D721Med (cell line): ENCODE data around the gene RASGRF1.

Source experiments
- DNase-seq: peaks from one replicate; pipeline ENCODE4 v3.0.0; 2011; ENCODE audit warnings: low spot score; ENCODE audit not compliant: insufficient read length
- FAIRE-seq: peaks from 2 replicates; lab custom pipeline; 2011; peaks lifted over from hg19 to GRCh38; lab: Jason Lieb, UNC
- TF ChIP-seq, protein P1 (sequence below): IDR thresholded peaks from 2 replicates; pipeline ENCODE4 v1.5.1; 2012; ENCODE audit warnings: mild to moderate bottlenecking, control low read depth; ENCODE audit not compliant: insufficient read depth; ENCODE audit errors: missing control alignments

RASGRF1 gene

DNA sequence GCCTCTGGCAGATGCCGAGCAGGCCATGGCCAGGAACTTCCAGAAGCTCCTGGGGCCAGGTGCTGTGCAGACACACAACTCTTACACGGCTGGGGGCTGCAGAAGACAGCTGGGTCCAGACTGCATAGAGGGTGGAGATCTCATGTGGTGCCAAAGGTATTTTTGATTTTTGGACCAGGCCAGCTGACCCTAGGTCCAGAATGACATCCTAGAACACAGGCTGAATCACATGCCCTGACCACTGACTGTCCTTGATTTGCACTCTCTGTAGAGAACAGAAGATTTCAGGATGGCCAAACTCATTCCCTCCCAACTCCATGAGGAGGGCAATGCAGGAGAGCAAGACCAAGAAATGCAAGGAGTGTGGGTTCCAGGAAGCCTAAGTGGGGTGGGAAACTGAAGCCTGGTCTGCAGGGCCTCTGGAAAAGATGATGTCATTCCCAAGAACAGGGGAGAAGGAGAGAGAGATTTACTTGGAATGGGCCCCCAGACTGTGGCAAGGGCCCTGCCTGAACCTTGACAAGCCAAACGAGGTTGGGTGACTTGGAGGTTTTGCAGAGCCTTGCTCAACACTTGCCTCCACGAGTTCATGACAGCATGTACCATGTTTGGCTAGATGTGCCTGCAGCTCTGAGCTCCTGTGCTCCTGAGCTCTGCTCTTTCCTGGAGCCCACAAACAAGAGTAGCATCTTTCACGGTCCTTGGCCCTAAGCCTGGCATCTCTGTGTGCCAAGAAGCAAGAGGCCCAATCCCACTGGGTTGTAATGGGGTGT lies 107.2 kb downstream of the RASGRF1 start:
- no peak for DNase-seq
- FAIRE-seq: no peak
- TF ChIP-seq, protein P1, sequence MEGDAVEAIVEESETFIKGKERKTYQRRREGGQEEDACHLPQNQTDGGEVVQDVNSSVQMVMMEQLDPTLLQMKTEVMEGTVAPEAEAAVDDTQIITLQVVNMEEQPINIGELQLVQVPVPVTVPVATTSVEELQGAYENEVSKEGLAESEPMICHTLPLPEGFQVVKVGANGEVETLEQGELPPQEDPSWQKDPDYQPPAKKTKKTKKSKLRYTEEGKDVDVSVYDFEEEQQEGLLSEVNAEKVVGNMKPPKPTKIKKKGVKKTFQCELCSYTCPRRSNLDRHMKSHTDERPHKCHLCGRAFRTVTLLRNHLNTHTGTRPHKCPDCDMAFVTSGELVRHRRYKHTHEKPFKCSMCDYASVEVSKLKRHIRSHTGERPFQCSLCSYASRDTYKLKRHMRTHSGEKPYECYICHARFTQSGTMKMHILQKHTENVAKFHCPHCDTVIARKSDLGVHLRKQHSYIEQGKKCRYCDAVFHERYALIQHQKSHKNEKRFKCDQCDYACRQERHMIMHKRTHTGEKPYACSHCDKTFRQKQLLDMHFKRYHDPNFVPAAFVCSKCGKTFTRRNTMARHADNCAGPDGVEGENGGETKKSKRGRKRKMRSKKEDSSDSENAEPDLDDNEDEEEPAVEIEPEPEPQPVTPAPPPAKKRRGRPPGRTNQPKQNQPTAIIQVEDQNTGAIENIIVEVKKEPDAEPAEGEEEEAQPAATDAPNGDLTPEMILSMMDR: no peak

DNA sequence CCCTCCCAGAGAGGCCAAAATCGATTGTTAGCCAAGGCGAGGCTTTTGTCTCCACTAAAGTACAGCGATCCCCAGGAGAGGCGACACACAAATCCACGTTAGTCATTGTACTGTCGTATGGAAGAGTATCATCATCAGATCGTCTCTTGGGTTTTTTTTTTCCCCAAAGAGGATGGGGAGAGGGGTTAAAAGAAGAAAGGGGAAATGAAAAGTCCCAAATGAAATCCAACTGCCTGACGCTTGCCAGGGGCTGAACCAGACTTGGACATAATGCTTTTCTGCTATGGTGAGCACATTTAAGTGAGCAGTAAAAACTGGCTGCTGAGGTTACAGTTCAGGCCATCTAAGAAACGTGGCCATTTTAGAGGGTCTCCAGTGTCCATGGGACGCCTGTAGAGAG lies 107.8 kb downstream of the RASGRF1 start:
- TF ChIP-seq, protein P1: no peak
- no peak for FAIRE-seq
- DNase-seq: no peak

DNA sequence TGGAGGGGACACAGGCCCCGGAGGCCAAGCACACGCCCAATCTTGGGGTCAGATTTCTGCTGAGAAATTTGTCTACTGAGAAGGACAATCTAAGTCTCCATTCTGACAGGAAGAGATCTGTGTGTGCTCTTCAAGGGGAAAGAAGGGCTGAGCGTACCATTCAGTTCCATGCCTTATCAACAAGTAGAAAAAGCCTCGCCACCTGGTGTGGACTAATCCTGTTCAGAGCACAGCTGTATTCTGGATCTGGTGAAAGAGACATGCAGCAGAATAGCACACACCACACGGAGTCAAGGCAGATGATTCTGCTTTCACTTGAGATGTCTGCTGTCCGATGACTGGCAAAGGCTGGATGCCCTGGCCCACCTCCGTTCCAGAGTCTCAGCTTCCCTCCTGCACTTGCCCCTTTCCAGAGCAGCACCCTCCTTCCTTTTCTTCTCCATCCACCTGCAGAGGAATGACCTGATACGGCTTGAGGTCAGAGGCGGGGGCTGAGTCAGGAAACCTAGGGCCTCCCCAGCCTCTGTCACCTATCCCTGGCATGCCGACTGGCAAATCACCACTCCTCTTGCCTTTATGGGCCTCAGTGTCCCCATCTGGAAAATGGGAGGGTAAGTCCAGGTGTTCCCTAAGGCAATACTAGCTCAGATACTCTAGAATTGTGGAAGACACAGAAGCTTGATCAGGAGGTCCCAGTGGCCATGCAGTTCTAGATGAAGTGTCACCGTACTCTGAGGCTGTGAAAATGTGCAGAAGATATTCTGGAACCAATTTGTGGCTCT lies 108.9 kb downstream of the RASGRF1 start:
- DNase-seq (no peak), FAIRE-seq (no peak)
- TF ChIP-seq, protein P1: no peak

DNA sequence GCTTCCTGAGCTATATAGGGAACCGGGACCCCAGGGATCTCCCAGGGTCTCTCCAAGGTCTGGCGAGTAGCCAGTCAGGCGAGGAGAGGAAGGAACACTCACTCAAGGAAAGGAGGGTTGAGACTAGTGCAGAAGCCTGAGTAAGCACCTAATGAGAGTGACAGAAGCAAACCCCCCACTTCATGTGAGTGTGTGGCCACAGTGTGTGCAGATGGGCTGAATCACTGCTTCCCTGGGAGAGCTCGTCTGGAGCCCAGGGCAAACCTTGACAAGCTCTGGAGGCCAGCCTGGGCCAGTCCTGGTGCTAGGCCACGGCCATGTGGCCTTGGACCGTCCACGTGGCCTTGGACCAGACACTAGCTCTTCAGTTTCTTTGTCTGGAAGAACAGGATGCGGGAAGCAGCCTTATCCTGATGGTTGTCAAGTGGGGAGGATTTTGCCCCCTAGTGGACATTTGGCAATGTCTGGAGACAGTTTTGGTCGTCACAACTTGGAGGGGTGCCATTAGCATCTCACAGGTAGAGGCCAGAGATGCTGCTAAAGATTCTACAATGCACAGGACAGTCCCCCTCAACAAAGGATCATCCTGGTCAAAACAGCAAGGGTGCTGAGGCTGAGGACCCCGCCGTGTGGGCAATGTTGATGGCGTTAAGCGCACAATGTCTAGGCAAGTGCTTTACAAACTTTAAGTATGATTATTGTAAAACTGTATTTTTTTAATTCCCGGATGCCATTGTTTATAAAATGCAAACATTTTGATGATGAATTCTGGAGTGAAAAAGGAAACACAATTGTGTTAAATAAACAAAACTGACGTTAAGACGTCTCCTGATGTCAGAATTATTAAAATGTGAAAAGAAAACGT lies 110.9 kb downstream of the RASGRF1 start:
- no peak for FAIRE-seq

DNA sequence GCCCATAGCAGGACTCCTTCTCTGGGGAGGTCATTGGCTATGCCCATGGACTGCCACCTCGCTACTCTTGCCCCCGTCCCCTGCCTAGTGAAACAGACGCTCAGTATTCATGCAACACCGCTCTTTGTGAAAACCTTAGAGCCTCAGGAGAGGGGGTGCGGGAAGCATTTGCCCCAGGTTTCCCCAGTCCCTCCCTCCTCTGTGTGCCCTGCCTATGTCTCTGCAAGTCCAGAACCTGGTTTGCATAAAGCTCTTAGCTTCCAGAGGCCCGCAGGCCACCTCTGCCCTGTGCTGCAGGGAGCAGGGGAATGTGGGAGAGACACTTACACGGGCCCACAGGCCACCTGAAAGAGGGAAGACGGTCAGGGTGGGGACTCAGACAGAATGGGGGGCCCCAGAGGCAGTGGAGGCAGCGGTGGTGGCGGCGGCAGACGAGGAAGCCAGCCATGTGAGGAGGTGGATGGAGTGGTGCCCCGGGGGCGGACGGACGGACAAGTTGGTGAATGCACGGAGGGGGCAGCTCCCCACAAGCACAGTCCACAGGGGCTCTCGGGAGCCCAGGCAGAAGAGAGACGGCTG lies 111.9 kb downstream of the RASGRF1 start:
- FAIRE-seq (no peak), DNase-seq (no peak)
- TF ChIP-seq, protein P1: no peak

More for the DNA sequence above, 110.9 kb downstream of the RASGRF1 start:
- TF ChIP-seq, protein P1: peak; percentile 70
- DNase-seq: peak; percentile 68

DNA sequence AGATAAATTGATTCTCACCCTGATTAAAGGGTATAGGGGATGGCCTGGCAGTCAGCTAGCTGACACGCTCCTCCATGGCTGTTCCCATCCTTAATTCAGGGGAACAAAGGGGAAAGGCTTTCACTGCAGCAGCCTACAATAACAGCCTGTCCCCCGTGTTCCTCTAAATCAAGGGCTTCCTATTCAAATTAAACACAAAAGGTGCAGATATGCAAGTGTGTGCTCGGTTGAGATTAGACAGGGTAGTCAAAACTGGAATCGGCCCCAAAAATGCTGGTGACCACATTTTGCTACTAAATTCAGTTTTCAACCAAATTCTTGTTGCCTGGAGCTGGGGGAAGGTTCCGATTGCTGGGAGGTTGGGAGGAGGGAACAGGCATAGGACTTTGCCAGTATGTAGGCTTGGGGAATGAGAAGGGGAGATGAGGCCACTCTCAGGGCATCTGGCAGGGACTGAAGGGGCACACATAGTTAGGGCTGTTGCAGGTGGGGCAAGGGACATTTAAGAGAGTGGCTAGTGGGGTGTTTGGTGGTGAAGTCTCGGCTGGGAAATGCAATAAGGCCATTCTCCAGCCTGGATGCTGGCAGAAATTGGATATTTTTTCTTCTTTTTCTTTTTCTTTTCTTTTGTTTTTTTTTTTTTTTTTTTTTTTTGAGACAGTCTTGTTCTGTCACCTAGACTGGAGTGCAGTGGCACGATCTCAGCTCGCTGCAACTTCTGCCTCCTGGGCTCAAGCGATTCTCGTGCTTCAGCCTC lies 112.8 kb downstream of the RASGRF1 start:
- DNase-seq (no peak), FAIRE-seq (no peak)
- TF ChIP-seq, protein P1: no peak
